Transverse colon (tissue), 3 donors: ENCODE results near the gene TSPAN3.

Source experiments
- CTCF ChIP-seq, 5 experiments: fragments of 200-600 bp in 3 of 5; fragments of 450-650 bp in 2 of 5; sonication (generic) in 3 of 5; IDR thresholded peaks; 1 replicate in 2 of 5; 2 replicates in 3 of 5; pipeline ENCODE4 v1.5.1; 2016 to 2017; ENCODE audit warnings: antibody characterized with exemption in 5 of 5, inconsistent platforms in 3 of 5, mild to moderate bottlenecking in 2 of 5, moderate library complexity in 1 of 5
- EP300 ChIP-seq: sonication (generic); formaldehyde crosslinking; IDR thresholded peaks from one replicate; pipeline ENCODE4 v1.6.1; 2017; ENCODE audit warnings: antibody characterized with exemption, low read depth
- POLR2A ChIP-seq: fragments of 450-650 bp; IDR thresholded peaks from one replicate; pipeline ENCODE4 v1.6.1; 2016; ENCODE audit warnings: antibody characterized with exemption, mild to moderate bottlenecking, moderate library complexity

GRCh38 chr15:77052556-77052955 lies 18.4 kb downstream of the TSPAN3 start:
- TF ChIP-seq POLR2A (no peak), EP300 (no peak), CTCF (IDR thresholded peaks at IDR 0.05) (no peak)
